ENCODE data around the gene AQP5.

GRCh38 chr12:49990273-49990672 lies 28.6 kb downstream of the AQP5 start:
- no peak for TF ChIP-seq SUZ12 (IDR thresholded peaks at IDR 0.05; ENCODE audit: extremely low read depth, insufficient read depth, insufficient read length)
- TF ChIP-seq YY1 (IDR thresholded peaks at IDR 0.05; ENCODE audit: insufficient read depth, insufficient read length): no peak
